RWPE2 (cell line): ENCODE data around the gene SSC5D.
A peak's percentile ranks its signal among the peaks of the same experiment; 100 is the strongest.

Experiments used
- ATAC-seq: fragments of 200-7000 bp; cut with Tn5 transposase; 3 replicates; pipeline ENCODE4 v1.9.1; 2021; ENCODE audit warnings: low read depth
- DNase-seq: peaks from one replicate; pipeline ENCODE4 v3.0.0-alpha.2; 2020; ENCODE audit warnings: low spot score
- H3K27ac ChIP-seq: fragments of 450-650 bp; 2 replicates; pipeline ENCODE4 v1.5.1; 2017; ENCODE audit warnings: mild to moderate bottlenecking; ENCODE audit not compliant: poor library complexity, severe bottlenecking
- H3K27me3 ChIP-seq: fragments of 250-450 bp; sonication (Bioruptor Pico); 2 replicates; pipeline ENCODE4 v1.5.1; 2021; ENCODE audit warnings: mild to moderate bottlenecking, moderate library complexity; ENCODE audit not compliant: insufficient read depth, poor library complexity, severe bottlenecking
- H3K36me3 ChIP-seq: fragments of 250-450 bp; sonication (Bioruptor Pico); 2 replicates; pipeline ENCODE4 v1.5.1; 2020; ENCODE audit warnings: low read depth, mild to moderate bottlenecking, moderate library complexity
- H3K4me1 ChIP-seq: fragments of 250-450 bp; sonication (Bioruptor Pico); 2 replicates; pipeline ENCODE4 v1.5.1; 2021; ENCODE audit warnings: mild to moderate bottlenecking, moderate library complexity; ENCODE audit not compliant: insufficient read depth, poor library complexity, severe bottlenecking
- H3K4me3 ChIP-seq: fragments of 250-450 bp; sonication (Bioruptor Pico); 2 replicates; pipeline ENCODE4 v1.5.1; 2021; ENCODE audit warnings: mild to moderate bottlenecking, moderate library complexity; ENCODE audit not compliant: severe bottlenecking
- H3K9me3 ChIP-seq: fragments of 250-450 bp; sonication (Bioruptor Pico); 2 replicates; pipeline ENCODE4 v1.5.1; 2021; ENCODE audit warnings: mild to moderate bottlenecking, moderate library complexity; ENCODE audit not compliant: severe bottlenecking
- TF ChIP-seq, protein P1 (sequence below): fragments of 450-650 bp; IDR thresholded peaks from one replicate; pipeline ENCODE4 v1.5.1; 2017; ENCODE audit warnings: mild to moderate bottlenecking, moderate library complexity; ENCODE audit not compliant: poor library complexity, severe bottlenecking

Gene SSC5D

DNA sequence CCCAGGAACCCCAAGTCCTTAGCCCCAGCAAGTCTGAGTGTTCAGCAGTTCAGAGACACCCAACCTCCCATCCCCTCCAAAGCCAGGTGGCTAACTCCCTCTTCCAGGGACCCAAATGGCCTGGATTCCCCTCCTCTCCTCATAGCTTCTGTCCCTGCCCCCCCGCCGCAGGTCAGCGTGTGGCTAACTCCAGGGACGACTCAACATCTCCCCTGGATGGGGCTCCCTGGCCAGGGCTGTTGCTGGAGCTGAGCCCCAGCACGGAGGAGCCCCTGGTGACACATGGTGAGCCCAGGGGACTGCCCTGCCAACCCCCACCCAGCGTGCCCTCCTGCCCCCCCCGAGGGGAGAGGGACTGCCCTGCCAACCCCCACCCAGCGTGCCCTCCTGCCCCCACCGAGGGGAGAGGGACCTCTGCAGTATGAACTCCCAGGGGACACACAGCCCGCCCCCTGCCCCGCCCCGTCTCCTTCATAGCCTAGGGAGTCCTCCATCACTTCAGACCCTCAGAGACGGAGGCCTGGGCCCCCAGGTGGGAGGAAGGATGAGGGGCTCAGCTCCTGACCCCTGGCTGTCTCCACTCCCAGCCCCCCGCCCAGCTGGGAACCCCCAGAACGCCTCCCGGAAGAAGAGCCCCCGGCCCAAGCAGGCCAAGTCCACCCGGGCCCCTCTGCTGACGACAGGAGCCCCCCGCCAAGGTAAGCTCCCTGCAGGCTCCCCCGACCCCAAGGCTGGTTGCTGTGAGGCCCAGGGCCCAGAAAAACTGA is 1.7 kb downstream of the SSC5D start:
- DNase-seq (no peak), ATAC-seq (no peak)
- Histone ChIP-seq H3K4me1 (peaks cover 15% of the 10 kb centered on the region), H3K27ac (no peak overlapping the region), H3K36me3 (no peaks in the 10 kb centered on the region), H3K27me3 (no peaks in the 10 kb centered on the region), H3K4me3 (no peak overlapping the region), H3K9me3 (no peaks in the 10 kb centered on the region)
- TF ChIP-seq, protein P1, sequence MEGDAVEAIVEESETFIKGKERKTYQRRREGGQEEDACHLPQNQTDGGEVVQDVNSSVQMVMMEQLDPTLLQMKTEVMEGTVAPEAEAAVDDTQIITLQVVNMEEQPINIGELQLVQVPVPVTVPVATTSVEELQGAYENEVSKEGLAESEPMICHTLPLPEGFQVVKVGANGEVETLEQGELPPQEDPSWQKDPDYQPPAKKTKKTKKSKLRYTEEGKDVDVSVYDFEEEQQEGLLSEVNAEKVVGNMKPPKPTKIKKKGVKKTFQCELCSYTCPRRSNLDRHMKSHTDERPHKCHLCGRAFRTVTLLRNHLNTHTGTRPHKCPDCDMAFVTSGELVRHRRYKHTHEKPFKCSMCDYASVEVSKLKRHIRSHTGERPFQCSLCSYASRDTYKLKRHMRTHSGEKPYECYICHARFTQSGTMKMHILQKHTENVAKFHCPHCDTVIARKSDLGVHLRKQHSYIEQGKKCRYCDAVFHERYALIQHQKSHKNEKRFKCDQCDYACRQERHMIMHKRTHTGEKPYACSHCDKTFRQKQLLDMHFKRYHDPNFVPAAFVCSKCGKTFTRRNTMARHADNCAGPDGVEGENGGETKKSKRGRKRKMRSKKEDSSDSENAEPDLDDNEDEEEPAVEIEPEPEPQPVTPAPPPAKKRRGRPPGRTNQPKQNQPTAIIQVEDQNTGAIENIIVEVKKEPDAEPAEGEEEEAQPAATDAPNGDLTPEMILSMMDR = no peak

DNA sequence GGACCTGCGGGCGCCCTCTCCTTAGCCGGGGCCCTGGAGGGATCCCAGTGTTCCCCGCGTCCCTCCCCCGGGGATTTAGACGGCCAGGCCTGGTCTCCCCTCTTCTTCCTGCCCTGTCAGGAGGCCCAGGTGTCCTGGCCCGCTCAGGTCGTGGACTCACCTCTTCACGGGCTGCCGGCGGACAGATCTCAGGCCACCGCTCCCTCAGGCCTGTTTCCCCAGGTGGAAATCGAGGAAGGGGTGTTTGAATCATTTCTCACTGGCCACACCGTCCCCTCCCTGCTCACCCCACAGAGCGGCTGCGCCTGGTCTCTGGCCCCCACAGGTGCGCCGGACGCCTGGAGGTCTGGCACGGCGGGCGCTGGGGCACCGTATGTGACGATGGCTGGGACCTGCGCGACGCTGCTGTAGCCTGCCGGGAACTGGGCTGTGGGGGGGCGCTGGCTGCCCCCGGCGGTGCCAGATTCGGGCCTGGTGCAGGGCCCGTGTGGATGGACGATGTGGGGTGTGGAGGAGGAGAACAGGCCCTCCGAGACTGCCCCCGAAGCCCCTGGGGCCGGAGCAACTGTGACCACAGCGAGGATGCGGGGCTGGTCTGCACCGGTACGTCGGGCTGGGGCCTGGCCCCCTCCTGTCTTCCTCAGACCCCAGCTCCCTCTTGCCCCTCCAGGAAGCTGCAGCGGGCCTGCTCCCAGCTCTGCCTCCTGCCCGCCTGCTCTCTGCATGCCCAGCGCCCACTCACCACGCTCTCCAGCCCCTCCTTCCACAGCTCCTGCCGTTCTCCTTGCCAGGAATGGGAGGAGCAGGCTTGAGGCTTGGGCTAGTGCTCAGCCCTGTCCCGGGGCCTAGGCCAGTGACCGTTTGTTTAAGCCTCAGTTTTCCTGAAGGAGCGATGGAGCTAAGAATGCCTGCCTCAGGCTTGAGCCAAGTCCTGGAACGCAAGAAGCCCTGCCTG is 2.5 kb downstream of the SSC5D start:
- Histone ChIP-seq H3K27ac (no peak overlapping the region), H3K36me3 (no peaks in the 10 kb centered on the region), H3K4me1 (peaks cover 15% of the 10 kb centered on the region), H3K9me3 (no peaks in the 10 kb centered on the region), H3K4me3 (no peak overlapping the region), H3K27me3 (no peaks in the 10 kb centered on the region)
- DNase-seq (no peak), ATAC-seq (no peak)
- TF ChIP-seq, protein P1 = no peak

DNA sequence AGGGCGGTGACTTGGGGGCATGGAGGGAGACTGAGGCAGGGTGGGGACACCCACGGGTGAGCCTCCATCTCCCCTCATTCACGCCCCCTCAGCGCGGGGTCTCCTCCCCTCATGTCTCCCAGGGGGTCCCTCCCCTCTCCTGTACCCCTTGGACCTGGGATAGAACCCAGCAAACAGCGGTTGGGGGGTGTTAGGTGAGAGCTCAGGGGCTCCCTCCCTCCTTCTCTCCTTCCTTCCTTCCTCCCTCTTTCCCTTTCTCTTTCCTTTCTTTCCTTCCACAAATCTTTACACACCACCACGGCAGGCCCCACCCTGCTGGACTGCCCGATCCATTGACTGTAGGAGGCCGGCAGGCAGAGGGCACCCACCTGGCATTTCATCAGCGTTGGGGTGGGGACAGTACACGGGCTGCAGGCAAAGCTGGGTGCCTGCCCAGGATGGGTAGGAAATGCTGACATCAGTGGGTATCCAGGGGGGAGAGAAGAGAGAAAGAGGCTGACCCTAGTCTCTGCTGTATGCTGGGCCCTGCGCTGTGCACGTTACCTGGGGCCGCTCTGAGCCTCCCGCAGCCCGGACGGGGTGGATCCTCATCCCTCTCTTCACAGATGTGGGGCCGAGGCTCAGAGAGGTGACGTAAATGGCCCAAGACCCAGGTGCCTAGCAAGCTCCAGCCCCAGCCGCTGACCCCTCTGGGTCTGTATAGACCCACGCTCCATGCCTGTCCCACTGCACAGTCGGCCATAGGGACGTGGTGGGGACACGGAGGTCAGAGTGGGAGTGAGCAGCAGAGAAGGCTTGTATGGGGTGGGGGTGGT is 3.5 kb downstream of the SSC5D start:
- Histone ChIP-seq H3K36me3 (no peaks in the 10 kb centered on the region), H3K4me1 (peaks cover 14% of the 10 kb centered on the region), H3K4me3 (no peak overlapping the region), H3K27me3 (no peaks in the 10 kb centered on the region), H3K27ac (no peak overlapping the region), H3K9me3 (no peaks in the 10 kb centered on the region)
- peak; percentile 17; the same call in 1 of the 3 replicates for ATAC-seq
- TF ChIP-seq, protein P1 = no peak
- DNase-seq = no peak

DNA sequence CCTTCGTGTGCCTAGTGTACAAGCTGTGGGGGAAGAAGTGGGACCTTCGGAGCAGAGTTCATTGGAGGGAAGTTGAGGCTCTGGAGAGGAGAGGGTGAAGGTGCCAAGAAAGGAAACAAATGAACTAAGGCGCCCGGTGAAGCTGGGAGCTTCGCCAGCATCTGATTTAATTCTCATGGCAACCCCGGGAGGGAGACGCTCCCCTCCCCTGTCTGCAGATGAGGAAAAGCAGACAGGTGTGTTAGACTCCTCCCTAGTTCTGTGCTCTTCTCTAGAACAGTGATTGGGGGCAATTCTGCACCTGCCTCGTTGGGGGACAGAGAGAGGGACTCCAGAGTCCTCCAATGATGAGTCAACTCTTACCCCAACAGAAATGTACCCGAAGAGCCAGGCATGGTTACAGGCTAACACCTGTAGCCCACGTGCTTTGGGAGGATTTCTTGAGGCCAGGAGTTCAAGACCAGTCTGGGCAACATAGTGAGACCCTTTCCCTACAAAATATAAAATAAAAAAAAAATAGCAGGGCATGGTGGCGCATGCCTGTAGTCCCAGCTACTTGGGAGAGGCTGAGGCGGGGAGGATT is 4.2 kb downstream of the SSC5D start:
- Histone ChIP-seq H3K36me3 (no peaks in the 10 kb centered on the region), H3K9me3 (no peaks in the 10 kb centered on the region), H3K4me1 (peaks cover 7% of the 10 kb centered on the region), H3K4me3 (no peak overlapping the region), H3K27me3 (no peaks in the 10 kb centered on the region), H3K27ac (no peak overlapping the region)
- DNase-seq (no peak), ATAC-seq (no peak)
- TF ChIP-seq, protein P1 = no peak
